ENCODE data around the gene SYTL5.

The SYTL5 gene

GRCh38 chrX:38095971-38096529 is 89.7 kb downstream of the SYTL5 start:
- DNase-seq (ENCODE audit: low spot score): no peak

- DNase-seq (ENCODE audit: low spot score): no peak
Observed at GRCh38 chrX:38099688-38100087, 93.3 kb downstream of the SYTL5 start.

GRCh38 chrX:38102240-38102639 is 95.9 kb downstream of the SYTL5 start:
- DNase-seq (ENCODE audit: low spot score): no peak

GRCh38 chrX:38102875-38103274 is 96.5 kb downstream of the SYTL5 start:
- no peak for DNase-seq (ENCODE audit: low spot score)

GRCh38 chrX:38103857-38104812 is 97.8 kb downstream of the SYTL5 start:
- no peak for DNase-seq (ENCODE audit: low spot score)

- DNase-seq (ENCODE audit: low spot score): no peak
Observed at GRCh38 chrX:38105216-38105725, 98.9 kb downstream of the SYTL5 start.

GRCh38 chrX:38106991-38107655 is 100.8 kb downstream of the SYTL5 start:
- DNase-seq (ENCODE audit: low spot score): no peak

GRCh38 chrX:38108364-38108763 is 102.0 kb downstream of the SYTL5 start:
- no peak for DNase-seq (ENCODE audit: low spot score)

- DNase-seq (ENCODE audit: low spot score): no peak
Observed at GRCh38 chrX:38109042-38109898, 102.9 kb downstream of the SYTL5 start.

GRCh38 chrX:38110231-38110630 is 103.9 kb downstream of the SYTL5 start:
- no peak for DNase-seq (ENCODE audit: low spot score)

- no peak for DNase-seq (ENCODE audit: low spot score)
Observed at GRCh38 chrX:38111196-38111595, 104.8 kb downstream of the SYTL5 start.

- DNase-seq (ENCODE audit: low spot score): no peak
Observed at GRCh38 chrX:38112566-38112965, 106.2 kb downstream of the SYTL5 start.

- no peak for DNase-seq (ENCODE audit: low spot score)
Observed at GRCh38 chrX:38116706-38117105, 110.4 kb downstream of the SYTL5 start.

GRCh38 chrX:38117485-38117884 is 111.1 kb downstream of the SYTL5 start:
- no peak for DNase-seq (ENCODE audit: low spot score)

GRCh38 chrX:38124000-38124399 is 117.6 kb downstream of the SYTL5 start:
- no peak for DNase-seq (ENCODE audit: low spot score)

- DNase-seq (ENCODE audit: low spot score): no peak
Observed at GRCh38 chrX:38126179-38126578, 119.8 kb downstream of the SYTL5 start.

- DNase-seq (ENCODE audit: low spot score): no peak
Observed at GRCh38 chrX:38127961-38128360, 121.6 kb downstream of the SYTL5 start.

GRCh38 chrX:38129366-38129765 is 123.0 kb downstream of the SYTL5 start:
- no peak for DNase-seq (ENCODE audit: low spot score)

- DNase-seq (ENCODE audit: low spot score): no peak
Observed at GRCh38 chrX:38138157-38138891, 132.0 kb downstream of the SYTL5 start.

GRCh38 chrX:38138900-38139299 is 132.5 kb downstream of the SYTL5 start:
- no peak for DNase-seq (ENCODE audit: low spot score)

- DNase-seq (ENCODE audit: low spot score): no peak
Observed at GRCh38 chrX:38142610-38143009, 136.3 kb downstream of the SYTL5 start.
